ENCODE results near the gene KIF5A. TPM values are rescaled to one million over a fixed set of nuclear protein-coding genes. Genes with fewer than 3 reads are reported as not detected.
A peak's percentile ranks its signal among the peaks of the same experiment; 100 is the strongest.

KIF5A gene
- total and polyA plus RNA-seq, 2 donors (not counting 1 experiment from before 2014, with no cell fraction given) = 0.09 to 0.67 TPM

GRCh38 chr12:57611827-57612710, 62.2 kb downstream of the KIF5A start:
- peak overlapping the region; percentile 81 for H3K4me3 Mint-ChIP-seq
- no peak overlapping the region for H2AFZ ChIP-seq (ENCODE audit: insufficient read depth, low read depth, low read length, poor library complexity, severe bottlenecking)
- no peak for TF ChIP-seq EZH2 (IDR thresholded peaks at IDR 0.05; ENCODE audit: borderline replicate concordance, insufficient read depth, low read depth, low read length, poor library complexity, severe bottlenecking)
- peaks cover 4% of the 10 kb centered on the region for H4K20me1 ChIP-seq (ENCODE audit: control insufficient read depth, insufficient read depth, low read length, poor library complexity, severe bottlenecking)
- ChIA-PET POLR2A (no interaction called here), CTCF (interaction anchor here (0.9 to 12.6 kb wide), 4 partner anchors 9 to 29 kb away, joined by 3 to 97 read pairs (median 4); no protein-coding TSS in a partner anchor)
- H3K27ac ChIP-seq (ENCODE audit: low read length in 2 of 2) = no peak overlapping the region
- no peaks in the 10 kb centered on the region for H3K36me3 ChIP-seq (replicated peaks in 1 of 2; ENCODE audit: control extremely low read depth in 1 of 2, control insufficient read depth in 1 of 2, extremely low read depth in 1 of 2, insufficient read depth in 2 of 2, low read length in 1 of 2)
- DNase-seq = no peak
- no peak overlapping the region for H3K27ac Mint-ChIP-seq
- H3K4me1 ChIP-seq (ENCODE audit: control insufficient read depth in 2 of 2, insufficient read depth in 2 of 2, low read length in 2 of 2) = peaks cover 52 to 59% of the 10 kb centered on the region in 2 donors
- H3K4me3 ChIP-seq (ENCODE audit: control extremely low read depth in 1 of 5, extremely low read depth in 1 of 5, insufficient read depth in 1 of 5, low read depth in 2 of 5, low read length in 4 of 5) = peak overlapping the region in 2 of 5 experiments; percentile 4 to 47
- peaks cover 0 to 5% (median 0%) of the 10 kb centered on the region in 3 donors for H3K9me3 ChIP-seq (ENCODE audit: control extremely low read depth in 1 of 3, control insufficient read depth in 2 of 3, insufficient read depth in 1 of 3, low read length in 2 of 3)
- ATAC-seq (ENCODE audit: low read depth) = no peak
- intact Hi-C loops (cut with micrococcal nuclease) = no loop called here
- no peaks in the 10 kb centered on the region for H3K79me2 ChIP-seq (ENCODE audit: control insufficient read depth, insufficient read depth, low read length)
- peak overlapping the region; percentile 97 for H3K4me2 ChIP-seq (replicated peaks; ENCODE audit: low read depth, low read length, poor library complexity, severe bottlenecking)
- H3K27me3 ChIP-seq (replicated peaks in 1 of 4; ENCODE audit: control extremely low read depth in 1 of 4, control insufficient read depth in 3 of 4, insufficient read depth in 4 of 4, low read length in 3 of 4) = peaks cover 0 to 65% (median 31%) of the 10 kb centered on the region in 4 experiments
- H3K27me3 Mint-ChIP-seq = peaks cover 46% of the 10 kb centered on the region
- H3K4me1 Mint-ChIP-seq = peaks cover 53% of the 10 kb centered on the region
- 8% methylated on average over 19 of the region's 23 CpGs for WGBS (ENCODE audit: insufficient coverage)
- no peak overlapping the region for H3K9ac ChIP-seq (ENCODE audit: low read length)
- H3K9me3 Mint-ChIP-seq (ENCODE audit: insufficient read depth) = no peaks in the 10 kb centered on the region

GRCh38 chr12:57612711-57613426, 63.0 kb downstream of the KIF5A start:
- no peak overlapping the region for H3K9ac ChIP-seq (ENCODE audit: low read length)
- 90% methylated on average over 7 of the region's 10 CpGs for WGBS (ENCODE audit: insufficient coverage)
- H3K4me3 ChIP-seq (ENCODE audit: control extremely low read depth in 1 of 5, extremely low read depth in 1 of 5, insufficient read depth in 1 of 5, low read depth in 2 of 5, low read length in 4 of 5) = no peak overlapping the region
- no peaks in the 10 kb centered on the region for H3K9me3 Mint-ChIP-seq (ENCODE audit: insufficient read depth)
- peaks cover 56% of the 10 kb centered on the region for H3K4me1 Mint-ChIP-seq
- H3K27ac ChIP-seq (ENCODE audit: low read length in 2 of 2) = no peak overlapping the region
- ATAC-seq (ENCODE audit: low read depth) (no peak), DNase-seq (no peak)
- peaks cover 0 to 9% (median 0%) of the 10 kb centered on the region in 3 donors for H3K9me3 ChIP-seq (ENCODE audit: control extremely low read depth in 1 of 3, control insufficient read depth in 2 of 3, insufficient read depth in 1 of 3, low read length in 2 of 3)
- H3K36me3 ChIP-seq (replicated peaks in 1 of 2; ENCODE audit: control extremely low read depth in 1 of 2, control insufficient read depth in 1 of 2, extremely low read depth in 1 of 2, insufficient read depth in 2 of 2, low read length in 1 of 2) = no peaks in the 10 kb centered on the region
- peak overlapping the region; percentile 19 for H3K4me3 Mint-ChIP-seq
- peaks cover 0 to 73% (median 33%) of the 10 kb centered on the region in 4 experiments for H3K27me3 ChIP-seq (replicated peaks in 1 of 4; ENCODE audit: control extremely low read depth in 1 of 4, control insufficient read depth in 3 of 4, insufficient read depth in 4 of 4, low read length in 3 of 4)
- H3K4me1 ChIP-seq (ENCODE audit: control insufficient read depth in 2 of 2, insufficient read depth in 2 of 2, low read length in 2 of 2) = peaks cover 52 to 59% of the 10 kb centered on the region in 2 donors
- H2AFZ ChIP-seq (ENCODE audit: insufficient read depth, low read depth, low read length, poor library complexity, severe bottlenecking) = no peak overlapping the region
- H3K79me2 ChIP-seq (ENCODE audit: control insufficient read depth, insufficient read depth, low read length) = no peaks in the 10 kb centered on the region
- peaks cover 4% of the 10 kb centered on the region for H4K20me1 ChIP-seq (ENCODE audit: control insufficient read depth, insufficient read depth, low read length, poor library complexity, severe bottlenecking)
- ChIA-PET POLR2A (no interaction called here), CTCF (interaction anchor here (1.2 to 12.6 kb wide), 4 partner anchors 8 to 154 kb away, joined by 3 to 97 read pairs (median 6); no protein-coding TSS in a partner anchor)
- no peak overlapping the region for H3K27ac Mint-ChIP-seq
- no peak overlapping the region for H3K4me2 ChIP-seq (replicated peaks; ENCODE audit: low read depth, low read length, poor library complexity, severe bottlenecking)
- peaks cover 54% of the 10 kb centered on the region for H3K27me3 Mint-ChIP-seq
- intact Hi-C loops (cut with micrococcal nuclease) = no loop called here
- TF ChIP-seq EZH2 (IDR thresholded peaks at IDR 0.05; ENCODE audit: borderline replicate concordance, insufficient read depth, low read depth, low read length, poor library complexity, severe bottlenecking) (no peak), CTCF (IDR thresholded peaks at IDR 0.05) (no peak)
